HCT116 (cell line): ENCODE data around the gene ANO6. TPM values are rescaled to one million over a fixed set of nuclear protein-coding genes. Genes with fewer than 3 reads are reported as not detected.

Source experiments
- ATAC-seq: fragments of 200-7000 bp; cut with Tn5 transposase; 2 replicates; pipeline ENCODE4 v1.9.1; 2020; ENCODE audit warnings: mild to moderate bottlenecking, moderate library complexity
- BruUV-seq: library from RNA; stranded (reverse); fragments of 400-500 nt; replicated peaks from 2 replicates; lab custom pipeline; 2021; lab: Mats Ljungman, UMichigan
- CTCF ChIA-PET: fragments of 300-600 bp; sonication (Branson Sonifier 250); formaldehyde crosslinking; loops from one replicate; lab custom pipeline; 2021; ENCODE audit warnings: antibody characterized with exemption; lab: Charles Lee
- POLR2A ChIA-PET: fragments of 300-600, 350-600 bp; sonication (Branson Sonifier 250); formaldehyde crosslinking; loops from one replicate; lab custom pipeline; 2021; ENCODE audit warnings: antibody characterized with exemption; lab: Charles Lee
- RAD21 ChIA-PET, 2 experiments: fragments of 300-600 bp; sonication (Branson Sonifier 250); formaldehyde crosslinking; loops; one replicate each; lab custom pipeline; 2023; ENCODE audit warnings: low total read pairs in 2 of 2; ENCODE audit not compliant: uncharacterized antibody in 2 of 2, unreplicated experiment in 2 of 2, low non-redundant PET in 1 of 2; lab: Charles Lee
- DNase-seq: peaks from one replicate; pipeline ENCODE4 v3.0.0-alpha.2; 2010; ENCODE audit warnings: low read depth, low spot score
- H2AFZ ChIP-seq: fragments of 200-600 bp; shearing (Covaris generic), sonication (generic); 2 replicates; pipeline ENCODE4 v1.6.1; 2017; ENCODE audit warnings: low read depth, mixed run types, mixed read lengths, antibody characterized with exemption, low read length; ENCODE audit not compliant: poor library complexity, severe bottlenecking
- H3K27ac ChIP-seq: 2 replicates; pipeline ENCODE4 v1.5.1; 2012; ENCODE audit warnings: low read depth, low read length
- H3K27me3 ChIP-seq: fragments of 200-600 bp; sonication (generic); 2 replicates; pipeline ENCODE4 v1.6.1; 2016; ENCODE audit warnings: mixed run types, low read length, mixed read lengths; ENCODE audit not compliant: insufficient read depth
- H3K36me3 ChIP-seq, 2 experiments: fragments of 200-500 bp in 1 of 2; fragments of 200-600 bp in 1 of 2; sonication (Bioruptor generic) in 1 of 2; sonication (generic) in 1 of 2; 2 replicates each; pipeline versions ENCODE4 v1.5.1 to v1.6.1; 2014 to 2016; ENCODE audit warnings: low read length in 2 of 2, inconsistent platforms in 1 of 2, mixed read lengths in 1 of 2, mixed run types in 1 of 2; ENCODE audit not compliant: insufficient read depth in 2 of 2, control insufficient read depth in 1 of 2
- H3K4me1 ChIP-seq, 2 experiments: fragments of 200-600 bp in 1 of 2; sonication (generic) in 1 of 2; 2 replicates each; pipeline versions ENCODE4 v1.5.1 to v1.6.1; 2012 to 2017; ENCODE audit warnings: low read length in 2 of 2, inconsistent platforms in 1 of 2, mild to moderate bottlenecking in 1 of 2, mixed read lengths in 1 of 2, mixed run types in 1 of 2, moderate library complexity in 1 of 2; ENCODE audit not compliant: insufficient read depth in 2 of 2, control insufficient read depth in 1 of 2
- H3K4me2 ChIP-seq: fragments of 200-600 bp; sonication (generic); 2 replicates; pipeline ENCODE4 v1.6.1; 2017; ENCODE audit warnings: mixed run types, low read length, mixed read lengths
- H3K4me3 ChIP-seq, 2 experiments: fragments of 200-600 bp in 1 of 2; sonication (generic) in 1 of 2; replicated peaks in 1 of 2; 2 replicates each; pipeline ENCODE4 v1.5.1; 2011 to 2016; ENCODE audit warnings: low read length in 2 of 2, control low read depth in 1 of 2, low read depth in 1 of 2, mild to moderate bottlenecking in 1 of 2, mixed read lengths in 1 of 2, mixed run types in 1 of 2
- H3K79me2 ChIP-seq: fragments of 200-600 bp; sonication (generic); 2 replicates; pipeline ENCODE4 v1.6.1; 2017; ENCODE audit warnings: mild to moderate bottlenecking, mixed run types, low read length, moderate library complexity, mixed read lengths; ENCODE audit not compliant: insufficient read depth
- H3K9ac ChIP-seq: fragments of 200-600 bp; sonication (generic); 2 replicates; pipeline ENCODE4 v1.6.1; 2016; ENCODE audit warnings: low read length, mixed read lengths
- H3K9me2 ChIP-seq: fragments of 200-600 bp; sonication (generic), shearing (Covaris generic); 2 replicates; pipeline ENCODE4 v1.6.1; 2017; ENCODE audit warnings: mixed run types, mild to moderate bottlenecking, moderate library complexity; ENCODE audit not compliant: insufficient read depth
- H3K9me3 ChIP-seq, 2 experiments: fragments of 200-500 bp in 1 of 2; fragments of 200-600 bp in 1 of 2; sonication (Bioruptor generic) in 1 of 2; sonication (generic) in 1 of 2; 2 replicates each; pipeline ENCODE4 v1.6.1; 2014 to 2017; ENCODE audit warnings: low read length in 2 of 2, mixed read lengths in 2 of 2, inconsistent platforms in 1 of 2, low read depth in 1 of 2, mild to moderate bottlenecking in 1 of 2, mixed run types in 1 of 2, moderate library complexity in 1 of 2; ENCODE audit not compliant: control insufficient read depth in 1 of 2, insufficient read depth in 1 of 2
- H4K20me1 ChIP-seq: fragments of 200-600 bp; sonication (generic), shearing (Covaris generic); 2 replicates; pipeline ENCODE4 v1.6.1; 2017; ENCODE audit warnings: mixed run types, mild to moderate bottlenecking, moderate library complexity; ENCODE audit not compliant: insufficient read depth
- ATF3 ChIP-seq: IDR thresholded peaks from 2 replicates; pipeline ENCODE4 v1.6.1; 2012
- CEBPB ChIP-seq: IDR thresholded peaks from 2 replicates; pipeline ENCODE4 v1.6.1; 2012; ENCODE audit warnings: low read depth
- EGR1 ChIP-seq: IDR thresholded peaks from 2 replicates; pipeline ENCODE4 v1.6.1; 2012; ENCODE audit warnings: low read depth
- EZH2phosphoT487 ChIP-seq: fragments of 200-600 bp; IDR thresholded peaks from 2 replicates; pipeline ENCODE4 v1.6.1; 2018; ENCODE audit warnings: antibody characterized with exemption, borderline replicate concordance
- JUND ChIP-seq: IDR thresholded peaks from 2 replicates; pipeline ENCODE4 v1.6.1; 2012
- MAX ChIP-seq: IDR thresholded peaks from 2 replicates; pipeline ENCODE4 v1.6.1; 2012
- POLR2AphosphoS5 ChIP-seq: IDR thresholded peaks from 2 replicates; pipeline ENCODE4 v1.6.1; 2011; ENCODE audit warnings: mild to moderate bottlenecking, low read depth, low read length, moderate library complexity
- REST ChIP-seq: IDR thresholded peaks from 2 replicates; pipeline ENCODE4 v1.6.1; 2012; ENCODE audit warnings: low read depth
- SIN3A ChIP-seq: IDR thresholded peaks from 2 replicates; pipeline ENCODE4 v1.6.1; 2012; ENCODE audit warnings: low read depth
- SP1 ChIP-seq: IDR thresholded peaks from 2 replicates; pipeline ENCODE4 v1.6.1; 2012; ENCODE audit warnings: low read depth
- SRF ChIP-seq: IDR thresholded peaks from 2 replicates; pipeline ENCODE4 v1.6.1; 2012; ENCODE audit warnings: low read depth
- TCF7L2 ChIP-seq: IDR thresholded peaks from 2 replicates; pipeline ENCODE4 v1.7.0; 2011; ENCODE audit warnings: borderline replicate concordance, inconsistent platforms; ENCODE audit not compliant: insufficient read depth, insufficient read length; ENCODE audit errors: extremely low read depth
- ZBTB33 ChIP-seq: IDR thresholded peaks from 2 replicates; pipeline ENCODE4 v1.6.1; 2011; ENCODE audit warnings: mild to moderate bottlenecking, low read length, moderate library complexity; ENCODE audit not compliant: insufficient replicate concordance; ENCODE audit errors: extremely low read depth
- ZNF274 ChIP-seq: fragments of 200-500 bp; sonication (Bioruptor generic); IDR thresholded peaks from 2 replicates; pipeline ENCODE4 v1.6.1; 2014; ENCODE audit warnings: mild to moderate bottlenecking, low read depth, low read length, inconsistent platforms
- intact Hi-C: fragments of 100-400 bp; cut with micrococcal nuclease; formaldehyde crosslinking; loops from 2 replicates; pipeline ENCODE4 v1.10.0; 2022
- total RNA-seq: library from RNA; stranded (reverse); gene quantifications from one replicate; pipeline ENCODE4 v1.2.1, GENCODE V29; 2021; ENCODE audit not compliant: unreplicated experiment

The ANO6 gene
- total RNA-seq, 1 experiment from 2014 or later: 36.7 TPM

GRCh38 chr12:45310627-45310968 lies 94.7 kb downstream of the ANO6 start (continued):
- TF ChIP-seq REST: no peak
- no peak for TF ChIP-seq EGR1
- no peak for TF ChIP-seq POLR2AphosphoS5
- no peak for TF ChIP-seq ZBTB33
- TF ChIP-seq SIN3A: no peak
- no peak for TF ChIP-seq EZH2phosphoT487
- no peak for TF ChIP-seq ATF3
- TF ChIP-seq, all 23 proteins: peak for 0

- TF ChIP-seq SIN3A (no peak), JUND (no peak), ZNF274 (no peak), EGR1 (no peak), SRF (no peak), CEBPB (no peak), MAX (no peak), ATF3 (no peak), ZBTB33 (no peak), EZH2phosphoT487 (no peak), TCF7L2 (no peak), SP1 (no peak), POLR2AphosphoS5 (no peak)
- Histone ChIP-seq H3K4me3 (no peak overlapping the region), H3K79me2 (peaks cover 3% of the 10 kb centered on the region; the same call in 1 of the 2 replicates), H3K27me3 (no peaks in the 10 kb centered on the region), H4K20me1 (no peaks in the 10 kb centered on the region; the same call in 1 of the 2 replicates), H2AFZ (no peak overlapping the region), H3K9me3 (no peaks in the 10 kb centered on the region), H3K27ac (no peak overlapping the region), H3K4me1 (peaks cover 0 to 10% of the 10 kb centered on the region in 2 experiments; a peak in 2 of 4 replicates), H3K4me2 (no peak overlapping the region), H3K9me2 (no peaks in the 10 kb centered on the region), H3K36me3 (no peaks in the 10 kb centered on the region), H3K9ac (no peak overlapping the region)
- ATAC-seq: no peak
- DNase-seq: no peak
- ChIA-PET CTCF (no interaction called here), RAD21 (no interaction called here), POLR2A (no interaction called here)
- intact Hi-C loops: no loop called here
- no TSS peak for BruUV-seq
Measured at GRCh38 chr12:45312012-45312411, 96.1 kb downstream of the ANO6 start.
